ENCODE measurements around the gene RNF44.

The RNF44 gene

DNA sequence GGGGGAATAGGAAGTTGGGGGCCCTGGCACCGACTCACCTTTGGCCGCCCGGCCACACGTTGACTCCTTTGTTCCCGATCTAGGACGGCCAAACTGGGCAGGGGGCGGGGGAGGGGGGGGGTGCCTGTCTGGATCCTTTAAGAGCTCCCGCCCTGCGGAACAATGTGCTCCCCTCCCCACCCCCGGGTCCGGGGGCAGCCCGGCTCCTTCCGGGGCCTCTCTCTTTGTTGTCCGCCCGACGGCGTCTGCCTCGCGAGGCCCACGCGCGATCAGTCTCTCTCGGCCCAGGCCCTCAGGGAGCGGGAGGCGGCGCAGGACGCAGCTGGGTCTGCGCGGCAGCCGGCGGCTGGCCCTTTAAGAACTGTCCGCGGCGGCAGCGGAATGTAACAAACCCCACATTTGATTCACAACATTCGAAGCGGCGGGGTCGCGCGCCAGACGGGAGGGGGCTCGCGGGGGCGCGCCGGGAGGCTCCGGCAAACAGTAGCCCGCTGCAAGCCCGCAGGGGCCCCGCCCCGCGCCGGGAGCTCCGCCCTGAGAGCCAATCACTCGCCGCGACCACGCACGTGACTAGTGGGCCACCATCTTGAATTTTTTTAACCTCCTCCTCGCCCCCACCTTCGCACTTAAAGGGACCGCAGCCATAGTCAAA lies at the start of gene RNF44:
RNF44 (minus strand) TSS at position 501 of the 652 bp plus-strand sequence. CDS start 4,930 bp downstream, outside the sequence.
- DNase-seq: peak; percentile 98

DNA sequence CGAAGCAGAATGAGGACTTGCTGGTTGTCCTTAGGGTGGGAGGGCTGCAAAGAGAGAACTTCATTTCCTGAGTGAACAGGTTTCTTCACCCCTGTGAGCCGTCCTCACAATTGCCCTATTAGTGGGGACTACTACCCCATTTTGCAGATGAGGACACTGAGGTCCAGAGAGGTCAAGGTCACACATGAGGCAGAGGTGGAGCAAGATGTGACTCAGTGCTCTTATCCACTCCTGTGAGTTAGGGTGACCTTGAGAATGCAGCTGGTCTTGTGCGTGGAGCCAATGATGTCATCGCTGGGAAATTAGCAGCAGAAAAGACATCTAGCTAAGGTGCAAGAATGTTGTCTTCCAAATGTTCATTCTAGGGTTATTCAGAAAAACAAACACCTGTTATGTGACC lies 45.9 kb upstream of the RNF44 start:
- DNase-seq: no peak

DNA sequence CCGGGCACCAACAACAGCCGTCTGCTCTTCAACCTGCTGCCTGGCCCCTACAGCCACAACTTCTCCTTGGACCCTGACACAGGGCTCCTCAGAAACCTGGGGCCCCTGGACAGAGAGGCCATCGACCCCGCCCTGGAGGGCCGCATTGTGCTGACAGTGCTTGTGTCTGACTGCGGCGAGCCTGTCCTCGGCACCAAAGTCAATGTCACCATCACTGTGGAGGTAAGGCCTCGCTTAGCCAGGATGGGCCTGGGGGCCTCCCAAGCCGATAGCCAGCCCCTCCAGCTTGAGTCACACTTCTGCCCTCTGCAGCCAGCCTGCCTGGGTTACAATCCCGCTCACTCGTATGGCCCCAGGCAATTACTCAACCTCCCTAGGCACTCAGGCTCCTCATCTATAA lies 44.2 kb upstream of the RNF44 start:
- DNase-seq: no peak

DNA sequence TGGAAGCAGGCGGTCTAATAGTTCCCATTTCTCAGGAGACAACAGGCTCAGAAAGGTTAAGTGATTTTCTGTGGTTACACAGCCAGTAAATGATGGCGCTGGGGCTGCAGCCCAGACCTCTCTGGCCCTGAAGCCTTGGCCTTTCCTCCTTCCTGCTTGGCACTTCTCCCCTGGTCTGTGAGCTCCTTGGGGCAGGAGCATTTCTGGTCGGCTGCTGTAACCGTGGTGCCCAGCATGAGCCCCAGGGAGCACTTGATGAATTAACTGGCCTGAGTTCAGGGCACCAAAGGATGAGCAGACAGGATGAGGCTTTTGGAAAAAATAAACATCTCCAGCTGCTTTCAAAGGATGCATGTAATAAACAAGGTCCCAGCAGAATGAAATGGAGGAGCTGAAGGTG lies 42.1 kb upstream of the RNF44 start:
- no peak for DNase-seq

DNA sequence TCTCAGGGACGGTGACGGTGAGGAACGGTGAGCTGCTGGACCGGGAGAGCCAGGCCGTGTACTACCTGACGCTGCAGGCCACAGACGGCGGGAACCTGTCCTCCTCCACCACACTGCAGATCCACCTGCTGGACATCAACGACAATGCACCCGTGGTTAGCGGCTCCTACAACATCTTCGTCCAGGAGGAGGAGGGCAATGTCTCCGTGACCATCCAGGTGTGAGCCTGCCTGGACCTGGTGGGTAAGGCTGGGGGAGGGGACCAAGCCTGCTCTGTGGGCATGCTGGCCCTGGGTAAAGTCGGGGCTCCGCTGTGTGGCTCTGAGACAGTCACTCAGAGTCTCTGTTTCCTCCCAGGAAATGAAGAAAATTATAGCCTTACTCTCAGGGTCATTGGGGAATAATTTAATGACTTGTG lies 41.2 kb upstream of the RNF44 start:
- DNase-seq: peak; percentile 30

DNA sequence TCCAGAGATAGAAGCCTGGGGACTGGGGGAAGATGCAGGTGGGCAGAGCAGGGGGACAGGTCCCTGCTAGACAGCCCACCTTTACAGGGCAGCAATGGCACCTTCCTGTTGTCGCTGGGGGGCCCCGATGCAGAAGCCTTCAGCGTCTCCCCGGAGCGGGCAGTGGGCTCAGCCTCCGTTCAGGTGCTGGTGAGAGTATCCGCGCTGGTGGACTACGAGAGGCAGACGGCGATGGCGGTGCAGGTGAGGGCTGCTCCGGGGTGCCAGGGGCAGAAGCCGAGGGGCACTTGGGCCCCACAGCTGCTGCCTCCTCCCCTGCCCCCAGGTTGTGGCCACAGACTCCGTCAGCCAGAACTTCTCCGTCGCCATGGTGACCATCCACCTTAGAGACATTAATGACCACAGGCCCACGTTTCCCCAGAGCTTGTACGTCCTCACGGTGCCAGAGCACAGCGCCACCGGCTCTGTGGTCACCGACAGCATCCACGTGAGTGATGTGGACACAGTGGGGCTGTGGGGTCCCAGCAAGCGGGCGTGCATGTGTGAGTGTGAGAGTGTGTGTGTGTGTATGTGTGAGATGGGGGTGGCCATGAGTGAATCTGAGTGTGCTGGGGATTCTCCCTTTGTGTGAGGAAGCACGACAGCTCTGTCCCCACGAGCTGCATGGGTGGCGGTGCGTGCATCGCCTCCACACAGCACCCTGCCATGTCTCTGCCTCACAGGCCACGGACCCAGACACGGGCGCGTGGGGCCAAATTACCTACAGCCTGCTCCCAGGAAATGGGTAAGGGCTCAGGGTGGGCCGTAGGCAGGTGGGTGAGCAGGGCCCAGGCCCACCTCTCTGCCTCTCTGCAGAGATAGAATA lies 40.3 kb upstream of the RNF44 start:
- DNase-seq: no peak

DNA sequence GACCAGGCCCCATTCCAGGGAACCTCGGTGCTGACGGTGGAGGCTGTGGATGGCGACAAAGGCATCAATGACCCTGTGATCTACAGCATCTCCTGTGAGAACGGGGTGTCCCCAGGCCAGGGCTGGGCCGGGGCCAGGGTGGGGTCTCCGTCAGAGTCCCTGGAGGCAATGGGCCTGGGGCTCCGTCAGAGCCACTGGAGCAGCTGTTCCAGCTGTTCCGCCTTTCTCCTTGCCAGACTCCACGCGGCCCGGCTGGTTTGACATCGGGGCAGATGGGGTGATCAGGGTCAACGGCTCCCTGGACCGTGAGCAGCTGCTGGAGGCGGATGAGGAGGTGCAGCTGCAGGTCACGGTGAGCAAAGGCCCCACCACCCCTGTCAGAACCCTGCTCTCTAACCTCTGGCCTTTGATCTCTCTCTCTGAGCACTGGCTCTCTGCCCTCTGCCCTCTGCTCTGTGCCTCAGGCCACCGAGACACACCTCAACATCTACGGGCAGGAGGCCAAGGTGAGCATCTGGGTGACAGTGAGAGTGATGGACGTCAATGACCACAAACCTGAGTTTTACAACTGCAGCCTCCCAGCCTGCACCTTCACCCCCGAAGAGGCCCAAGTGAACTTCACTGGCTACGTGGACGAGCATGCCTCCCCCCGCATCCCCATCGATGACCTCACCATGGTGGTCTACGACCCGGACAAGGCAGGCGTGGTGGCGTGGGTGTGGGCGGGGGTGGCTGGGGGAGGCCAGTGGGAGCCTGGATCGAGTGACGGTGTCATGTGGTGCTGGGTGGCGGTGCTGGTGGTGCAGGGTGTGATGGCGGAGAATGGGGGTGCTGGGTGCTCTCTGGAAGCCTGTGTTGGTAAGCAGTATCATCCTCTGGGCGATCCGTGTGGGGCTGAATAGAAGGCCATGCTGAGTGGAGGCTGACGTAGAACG lies 38.6 kb upstream of the RNF44 start:
- DNase-seq: no peak

DNA sequence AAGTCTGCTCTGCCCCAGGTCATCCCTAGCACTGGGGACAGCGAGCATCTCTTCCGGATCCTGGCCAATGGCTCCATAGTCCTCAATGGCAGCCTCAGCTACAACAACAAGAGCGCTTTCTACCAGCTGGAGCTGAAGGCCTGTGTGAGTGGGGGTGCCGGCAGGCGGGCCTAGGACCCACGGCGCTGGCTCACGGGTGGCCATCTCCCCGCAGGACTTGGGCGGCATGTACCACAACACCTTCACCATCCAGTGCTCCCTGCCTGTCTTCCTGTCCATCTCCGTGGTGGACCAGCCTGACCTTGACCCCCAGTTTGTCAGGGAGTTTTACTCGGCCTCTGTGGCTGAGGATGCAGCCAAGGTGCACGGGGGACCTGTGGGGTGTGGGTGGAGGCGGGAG lies 37.9 kb upstream of the RNF44 start:
- no peak for DNase-seq

DNA sequence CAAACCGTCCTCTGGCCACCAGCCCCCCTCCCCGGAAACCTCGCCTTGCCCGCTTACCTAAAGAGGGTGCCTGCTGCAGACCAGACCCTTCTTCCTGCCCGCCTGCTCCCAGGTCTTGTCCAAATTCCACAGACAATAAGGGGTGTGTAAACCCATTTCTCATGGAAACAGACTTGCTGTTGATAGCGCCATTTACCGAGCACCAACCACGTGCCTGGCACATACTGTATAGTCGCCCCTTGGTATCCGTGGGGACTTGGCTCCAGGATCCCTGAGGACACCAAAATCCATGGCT lies 37.0 kb upstream of the RNF44 start:
- no peak for DNase-seq

DNA sequence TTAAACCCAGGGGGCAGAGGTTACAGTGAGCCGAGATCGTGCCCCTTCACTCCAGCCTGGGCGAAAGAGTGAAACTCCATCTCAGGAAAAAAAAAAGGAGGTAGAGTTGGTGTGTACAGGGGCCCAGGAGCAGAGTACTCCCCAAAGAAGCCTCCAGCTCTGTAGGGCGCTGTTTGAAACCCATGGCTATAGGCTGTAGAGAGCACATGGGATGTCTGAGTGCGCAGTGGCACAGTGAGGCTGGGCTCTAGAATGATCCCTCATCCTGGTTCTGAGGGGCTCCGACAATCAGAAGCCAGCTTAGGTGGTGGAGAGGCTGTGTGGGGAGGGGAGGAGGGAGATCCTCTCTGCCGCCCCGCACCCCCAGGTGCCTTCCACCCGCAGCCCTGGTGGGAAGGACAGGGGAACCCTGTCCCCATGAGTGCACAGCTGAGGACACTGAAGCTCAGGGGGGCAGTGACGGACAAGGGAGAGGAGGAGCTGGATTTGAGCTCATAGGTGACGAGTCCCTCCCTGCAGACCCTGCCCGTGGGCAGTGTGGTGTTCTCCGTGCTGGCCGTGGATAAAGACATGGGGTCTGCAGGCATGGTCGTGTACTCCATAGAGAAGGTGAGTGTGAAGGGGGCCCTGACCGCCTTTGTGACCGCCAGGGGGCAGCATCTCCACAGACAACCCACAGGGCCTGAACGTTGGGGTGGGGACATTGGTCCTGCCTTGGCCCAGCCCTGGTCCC lies 36.5 kb upstream of the RNF44 start:
- peak; percentile 66 for DNase-seq

DNA sequence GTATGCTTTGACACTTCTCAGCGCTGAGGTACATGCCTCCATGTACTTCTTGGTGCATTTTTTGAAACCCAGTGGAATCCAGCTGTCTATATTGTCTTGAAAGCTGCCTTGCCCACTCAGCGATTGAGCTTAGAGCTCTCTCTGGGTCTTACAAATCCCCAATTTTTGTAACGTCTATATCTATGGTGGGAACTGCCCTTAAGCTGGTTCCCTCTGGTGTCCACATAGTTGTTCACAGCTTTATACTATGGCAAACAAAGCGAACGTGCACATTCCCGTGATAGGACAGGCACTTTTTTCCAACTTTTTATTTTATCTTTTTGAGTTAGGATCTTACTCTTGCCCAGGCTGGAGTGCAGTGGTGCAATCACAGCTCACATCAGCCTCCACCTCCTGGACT lies 32.8 kb upstream of the RNF44 start:
- DNase-seq: no peak

DNA sequence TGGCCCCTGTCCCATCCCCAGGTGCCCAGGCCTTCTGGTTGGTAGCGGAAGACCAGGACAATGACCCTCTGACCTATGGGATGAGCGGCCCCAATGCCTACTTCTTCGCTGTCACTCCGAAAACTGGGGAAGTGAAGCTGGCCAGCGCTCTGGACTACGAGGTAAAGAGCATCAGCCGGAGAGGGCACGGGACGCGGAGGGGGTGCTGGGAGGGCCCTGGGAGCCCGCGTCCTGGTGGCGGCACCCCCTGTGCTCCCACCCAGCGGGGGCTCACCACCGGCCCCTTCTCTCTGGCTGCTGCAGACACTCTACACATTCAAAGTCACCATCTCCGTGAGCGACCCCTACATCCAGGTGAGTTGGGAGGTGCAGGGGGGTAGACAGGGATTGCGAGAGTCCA lies 31.5 kb upstream of the RNF44 start:
- DNase-seq: no peak

DNA sequence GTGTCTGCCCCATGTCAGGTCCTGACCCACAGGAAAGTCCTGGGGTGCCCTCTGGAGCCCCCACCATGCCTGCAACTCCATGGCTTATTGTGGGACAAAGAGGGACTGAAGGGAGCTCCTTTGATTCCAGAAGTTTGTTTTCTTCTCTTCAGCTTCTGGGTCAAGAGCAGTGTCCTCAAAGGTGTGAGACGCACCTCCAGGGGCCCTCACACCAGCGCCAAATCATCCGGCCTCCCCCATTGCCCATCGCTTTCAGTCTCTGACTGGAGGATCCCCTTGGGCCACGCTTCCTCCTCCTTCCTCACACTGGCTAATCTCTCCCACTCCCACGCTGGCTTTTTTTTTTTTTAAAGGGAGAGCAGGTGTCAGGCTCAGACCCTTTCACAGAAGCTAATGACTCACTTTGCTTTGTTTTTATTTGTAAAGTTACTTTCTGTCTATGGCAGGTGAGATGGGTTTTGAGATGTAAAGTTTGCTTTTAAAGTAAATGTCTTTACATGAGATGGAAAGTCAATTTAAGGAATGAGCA lies 28.6 kb upstream of the RNF44 start:
- DNase-seq: no peak

DNA sequence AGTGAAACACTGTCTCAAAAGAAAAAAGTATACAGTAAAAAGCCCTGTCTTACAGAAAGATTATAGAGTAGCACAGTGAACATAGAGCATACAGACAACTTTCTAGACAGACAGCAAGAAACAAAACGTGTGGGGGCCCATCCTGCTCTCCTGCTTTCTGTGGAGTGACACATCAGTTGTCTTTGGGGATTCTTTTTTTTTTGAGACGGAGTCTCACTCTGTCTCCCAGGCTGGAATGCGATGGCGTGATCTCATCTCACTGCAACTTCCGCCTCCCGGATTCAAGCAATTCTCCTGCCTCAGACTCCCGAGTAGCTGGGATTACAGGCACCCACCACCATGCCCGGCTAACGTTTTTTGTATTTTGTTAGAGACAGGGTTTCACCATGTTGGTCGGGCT lies 26.8 kb upstream of the RNF44 start:
- no peak for DNase-seq

DNA sequence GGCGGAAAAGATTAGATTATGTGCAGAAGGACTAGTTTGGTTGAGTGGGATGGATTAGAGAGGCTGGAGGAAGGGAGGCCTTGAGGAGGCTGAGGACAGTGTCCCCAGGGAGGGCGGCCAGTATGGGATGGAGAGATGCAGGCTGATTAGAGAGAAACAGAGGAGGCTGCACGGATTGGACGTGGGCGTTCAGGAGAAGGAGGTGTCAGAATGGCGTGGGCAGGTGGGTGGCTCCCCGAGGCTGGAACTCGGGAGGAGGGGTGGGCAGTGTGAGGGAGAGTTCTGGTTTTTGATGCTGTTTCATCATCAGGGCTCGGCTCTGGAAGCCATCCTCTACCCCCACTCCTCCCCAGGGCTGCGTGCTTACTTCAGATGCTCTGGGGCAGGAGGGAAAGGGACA lies 25.0 kb upstream of the RNF44 start:
- DNase-seq: no peak

DNA sequence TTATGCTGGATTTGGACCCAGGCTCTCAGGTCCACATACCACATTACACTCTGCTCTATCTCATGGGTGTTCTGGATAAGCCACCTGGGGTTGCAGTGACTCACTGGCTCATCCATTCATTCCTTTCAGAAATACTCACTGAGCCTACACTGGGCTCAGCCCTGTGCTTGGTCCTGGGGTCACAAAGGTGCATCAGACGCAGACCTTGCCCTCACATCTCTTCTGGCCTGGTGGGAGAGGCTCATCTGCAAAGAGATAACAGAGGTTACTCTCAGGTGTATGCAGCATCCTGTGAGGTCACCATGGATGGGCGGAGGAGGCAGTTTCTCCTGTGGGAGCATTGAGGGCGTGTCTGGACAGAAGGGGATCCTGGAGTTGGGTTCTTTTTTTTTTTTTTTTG lies 24.1 kb upstream of the RNF44 start:
- no peak for DNase-seq

DNA sequence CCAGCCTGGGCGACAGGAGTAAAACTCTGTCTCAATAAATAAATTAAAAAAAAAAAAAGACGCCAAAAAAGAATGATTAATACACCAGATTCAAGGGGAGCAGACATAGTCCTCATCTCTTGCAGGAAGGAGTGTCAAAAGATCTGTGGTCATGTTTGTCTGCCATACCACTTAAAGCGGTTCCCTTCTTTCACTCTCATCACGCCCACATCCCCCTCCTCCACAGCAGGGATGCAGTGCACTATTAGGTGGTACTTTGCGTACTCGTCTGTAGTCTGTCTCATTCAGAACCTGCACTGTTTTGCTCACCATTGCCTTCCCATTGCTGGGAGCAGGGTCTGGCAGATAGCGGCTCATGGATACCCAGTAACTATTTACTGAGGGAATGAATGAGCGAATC lies 23.2 kb upstream of the RNF44 start:
- DNase-seq: no peak

DNA sequence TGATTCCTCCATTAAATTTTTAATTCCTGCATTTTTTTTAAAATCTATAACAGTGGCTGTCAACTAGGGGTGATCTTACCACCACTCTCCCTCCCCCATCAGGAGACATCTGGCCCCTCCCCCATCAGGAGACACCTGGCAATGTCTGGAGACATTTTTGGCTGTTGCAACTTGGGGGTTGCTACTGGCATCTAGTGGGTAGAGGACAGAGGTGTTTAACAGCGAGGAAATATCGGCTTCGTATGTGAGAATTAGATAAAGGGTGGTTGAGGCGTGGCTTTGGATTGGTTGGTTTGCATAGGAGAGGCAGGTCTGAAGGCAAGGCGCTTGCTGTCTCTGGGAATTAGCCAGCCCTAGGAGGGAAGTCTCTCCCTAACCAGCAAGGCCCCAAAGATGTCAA lies 22.5 kb upstream of the RNF44 start:
- DNase-seq: no peak

DNA sequence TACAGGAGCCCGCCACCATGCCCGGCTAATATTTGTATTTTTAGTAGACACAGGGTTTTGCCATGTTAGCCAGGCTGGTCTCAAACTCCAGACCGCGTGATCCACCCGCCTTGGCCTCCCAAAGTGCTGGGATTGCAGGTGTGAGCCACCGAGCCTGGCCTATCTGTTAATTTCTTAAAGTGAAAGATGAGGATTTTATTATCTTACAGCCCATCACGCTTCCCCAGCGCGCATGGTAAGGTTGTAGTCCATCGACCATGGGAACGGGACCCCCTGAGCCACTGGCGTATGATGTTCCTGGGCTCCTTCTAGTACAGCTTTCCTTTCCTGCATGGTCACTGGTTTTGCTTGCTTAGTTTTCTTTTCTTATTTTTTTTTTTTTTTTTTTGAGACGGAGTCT lies 20.6 kb upstream of the RNF44 start:
- no peak for DNase-seq

DNA sequence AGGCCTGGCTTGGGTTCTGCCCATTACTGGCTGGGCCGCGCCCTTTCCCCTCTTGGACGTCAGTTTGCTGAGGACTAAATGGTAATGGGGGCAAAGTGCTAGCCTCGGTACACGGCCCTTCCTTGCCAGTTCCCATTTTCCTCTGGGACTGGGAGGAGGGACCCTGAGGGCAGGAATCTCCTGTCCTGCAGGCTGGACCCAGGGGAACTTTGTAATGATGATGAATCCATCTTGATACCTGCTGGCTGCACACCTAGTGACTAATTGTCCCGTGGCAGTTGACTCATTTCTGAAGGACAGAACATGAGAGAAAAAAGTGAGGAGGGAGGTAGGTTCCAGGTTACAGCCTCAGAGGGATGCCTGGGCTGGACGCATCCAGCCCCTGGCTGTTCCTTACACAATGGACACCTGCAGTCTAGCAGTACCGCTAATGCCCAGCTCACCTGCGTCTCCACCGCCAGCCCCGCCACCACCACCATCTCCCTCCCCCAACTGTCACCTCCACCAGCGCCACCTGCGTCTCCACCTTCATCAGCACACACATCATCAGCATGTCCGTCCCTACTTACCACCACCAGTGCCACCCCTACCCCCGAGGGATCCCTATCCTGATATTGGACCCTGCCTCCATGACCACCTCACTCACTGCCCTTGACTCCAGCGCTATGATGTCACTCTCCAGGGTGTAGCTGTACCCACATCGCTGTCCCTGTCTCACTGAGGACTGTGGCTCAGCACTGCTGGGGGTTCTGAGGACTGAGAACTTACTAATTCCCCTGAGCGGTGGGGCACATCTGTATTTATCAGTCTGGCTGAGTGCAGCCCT lies 16.3 kb upstream of the RNF44 start:
- DNase-seq: peak; percentile 29

DNA sequence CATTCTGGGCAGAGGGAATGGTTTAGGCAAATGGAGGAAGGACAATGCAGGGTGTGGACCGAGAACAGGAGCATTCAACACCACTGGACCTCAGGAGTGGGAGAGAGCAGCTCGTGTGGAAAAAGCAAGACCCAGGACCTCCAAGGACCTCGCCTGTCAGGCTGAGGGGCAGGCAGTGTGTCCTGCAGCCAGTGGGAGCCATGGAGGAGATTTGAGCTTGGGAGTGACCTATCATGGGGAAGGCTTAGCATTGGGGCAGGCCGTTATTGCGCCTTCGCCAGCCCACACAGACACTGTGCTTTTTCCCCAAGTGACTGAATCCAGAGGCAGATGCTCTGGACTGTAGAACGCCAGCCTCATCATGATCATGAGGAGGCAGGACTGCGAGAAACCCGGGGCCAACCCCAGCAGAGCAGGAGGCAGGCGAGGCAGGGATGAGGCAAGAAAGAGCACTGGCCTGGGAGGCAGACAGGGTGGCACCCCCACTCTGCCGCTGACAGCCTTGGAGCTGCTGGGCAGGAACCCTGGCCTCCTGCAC lies 15.2 kb upstream of the RNF44 start:
- no peak for DNase-seq

Measured in NCI-H345 (cell line).